Vagina (tissue), 2 donors: Measurements from ENCODE around the gene ARHGAP24. TPM values are rescaled to one million over a fixed set of nuclear protein-coding genes. Genes with fewer than 3 reads are reported as not detected.

Source experiments
- DNase-seq, 2 donors: peaks; one replicate each; pipeline ENCODE4 v3.0.0-alpha.2; 2017; ENCODE audit errors: extremely low spot score in 2 of 2
- H3K27ac ChIP-seq: fragments of 200-600 bp; sonication (generic); one replicate; pipeline ENCODE4 v1.5.1; 2019
- H3K27me3 ChIP-seq: fragments of 200-600 bp; sonication (generic); one replicate; pipeline ENCODE4 v1.5.1; 2019
- H3K36me3 ChIP-seq, 2 donors: fragments of 200-600 bp; sonication (generic); one replicate each; pipeline ENCODE4 v1.5.1; 2017 to 2019
- H3K4me1 ChIP-seq: fragments of 200-600 bp; sonication (generic); one replicate; pipeline ENCODE4 v1.5.1; 2019
- H3K4me3 ChIP-seq, 2 donors: fragments of 200-600 bp; sonication (generic); 1 replicate in 1 of 2; 2 replicates in 1 of 2; pipeline ENCODE4 v1.5.1; 2016 to 2019
- H3K9me3 ChIP-seq: fragments of 200-600 bp; sonication (generic); one replicate; pipeline ENCODE4 v1.5.1; 2019
- CTCF ChIP-seq, 3 experiments: fragments of 450-650 bp in 2 of 3; fragments of 200-600 bp in 1 of 3; sonication (generic) in 1 of 3; IDR thresholded peaks; one replicate each; pipeline ENCODE4 v1.5.1; 2017 to 2019; ENCODE audit warnings: antibody characterized with exemption in 3 of 3, mild to moderate bottlenecking in 2 of 3, moderate library complexity in 2 of 3
- POLR2A ChIP-seq, 2 donors: fragments of 450-650 bp; IDR thresholded peaks; one replicate each; pipeline ENCODE4 v1.6.1; 2017; ENCODE audit warnings: antibody characterized with exemption in 2 of 2, mild to moderate bottlenecking in 2 of 2, moderate library complexity in 2 of 2
- POLR2AphosphoS5 ChIP-seq, 2 donors: sonication (generic); formaldehyde crosslinking; IDR thresholded peaks; one replicate each; pipeline ENCODE4 v1.9.0; 2017; ENCODE audit warnings: antibody characterized with exemption in 2 of 2, mild to moderate bottlenecking in 2 of 2, low read depth in 1 of 2; ENCODE audit not compliant: insufficient read depth in 1 of 2
- intact Hi-C: fragments of 100-400 bp; cut with DNase I; formaldehyde crosslinking; loops from one replicate; pipeline ENCODE4 v1.15.1; 2023
- total RNA-seq: library from RNA; depleted of rRNA; stranded (reverse); fragments of >200 nt; gene quantifications from one replicate; pipeline ENCODE4 v1.2.3, GENCODE V29; 2016

Gene ARHGAP24
- total RNA-seq, 1 donor from 2014 or later, result 40.0 TPM

GRCh38 chr4:85860066-85860740, 385.3 kb downstream of the ARHGAP24 start:
- intact Hi-C loops, result no loop called here
- TF ChIP-seq CTCF (IDR thresholded peaks at IDR 0.05), result no peak
- no peak for TF ChIP-seq POLR2A (IDR thresholded peaks at IDR 0.05)
- TF ChIP-seq POLR2AphosphoS5 (IDR thresholded peaks at IDR 0.05; ENCODE audit: insufficient read depth in 1 of 2, low read depth in 1 of 2), result no peak
- no peaks in the 10 kb centered on the region for H3K36me3 ChIP-seq
- no peaks in the 10 kb centered on the region for H3K4me1 ChIP-seq
- DNase-seq, result no peak
- H3K27ac ChIP-seq, result no peak overlapping the region
- no peaks in the 10 kb centered on the region for H3K9me3 ChIP-seq
- H3K27me3 ChIP-seq, result no peaks in the 10 kb centered on the region
- no peak overlapping the region for H3K4me3 ChIP-seq

GRCh38 chr4:85861064-85861765, 386.3 kb downstream of the ARHGAP24 start:
- intact Hi-C loops, result no loop called here
- Histone ChIP-seq H3K27ac (no peak overlapping the region), H3K36me3 (no peaks in the 10 kb centered on the region), H3K4me1 (no peaks in the 10 kb centered on the region), H3K4me3 (no peak overlapping the region), H3K9me3 (no peaks in the 10 kb centered on the region), H3K27me3 (no peaks in the 10 kb centered on the region)
- TF ChIP-seq POLR2AphosphoS5 (IDR thresholded peaks at IDR 0.05; ENCODE audit: insufficient read depth in 1 of 2, low read depth in 1 of 2), result no peak
- no peak for TF ChIP-seq POLR2A (IDR thresholded peaks at IDR 0.05)
- no peak for TF ChIP-seq CTCF (IDR thresholded peaks at IDR 0.05)
- no peak for DNase-seq

GRCh38 chr4:85862896-85863295, 387.9 kb downstream of the ARHGAP24 start:
- Histone ChIP-seq H3K27me3 (no peaks in the 10 kb centered on the region), H3K4me1 (no peaks in the 10 kb centered on the region), H3K36me3 (no peaks in the 10 kb centered on the region), H3K9me3 (no peaks in the 10 kb centered on the region), H3K27ac (no peak overlapping the region), H3K4me3 (no peak overlapping the region)
- DNase-seq, result no peak
- no peak for TF ChIP-seq POLR2AphosphoS5 (IDR thresholded peaks at IDR 0.05; ENCODE audit: insufficient read depth in 1 of 2, low read depth in 1 of 2)
- no peak for TF ChIP-seq POLR2A (IDR thresholded peaks at IDR 0.05)
- TF ChIP-seq CTCF (IDR thresholded peaks at IDR 0.05), result no peak
- intact Hi-C loops, result no loop called here

- H3K27ac ChIP-seq, result no peak overlapping the region
- no peaks in the 10 kb centered on the region for H3K36me3 ChIP-seq
- no peaks in the 10 kb centered on the region for H3K27me3 ChIP-seq
- no peaks in the 10 kb centered on the region for H3K9me3 ChIP-seq
- no peak for DNase-seq
- H3K4me3 ChIP-seq, result no peak overlapping the region
- peaks cover 6% of the 10 kb centered on the region for H3K4me1 ChIP-seq
- intact Hi-C loops, result no loop called here
- no peak for TF ChIP-seq POLR2A (IDR thresholded peaks at IDR 0.05)
- TF ChIP-seq CTCF (IDR thresholded peaks at IDR 0.05), result no peak
- TF ChIP-seq POLR2AphosphoS5 (IDR thresholded peaks at IDR 0.05; ENCODE audit: insufficient read depth in 1 of 2, low read depth in 1 of 2), result no peak
Measured at GRCh38 chr4:85864259-85865205, 389.6 kb downstream of the ARHGAP24 start.
